ENCODE measurements around the gene PACSIN1.

- TF ChIP-seq CTCF (IDR thresholded peaks at IDR 0.05 in 2 of 3, conservative IDR thresholded peaks at IDR 0.05 in 1 of 3; ENCODE audit: borderline replicate concordance in 1 of 3, insufficient read depth in 1 of 3, low read depth in 2 of 3, low read length in 2 of 3) = no peak
- no peak for TF ChIP-seq POLR2AphosphoS5 (IDR thresholded peaks at IDR 0.05; ENCODE audit: low read depth, low read length)
- TF ChIP-seq EZH2 (IDR thresholded peaks at IDR 0.05) = no peak
- no peak for TF ChIP-seq POLR2A (IDR thresholded peaks at IDR 0.05; ENCODE audit: borderline replicate concordance, extremely low read depth, insufficient read depth, insufficient read length)
- no peak for TF ChIP-seq RAD21 (IDR thresholded peaks at IDR 0.05; ENCODE audit: low read depth)
- no peak for TF ChIP-seq ZNF274 (IDR thresholded peaks at IDR 0.05; ENCODE audit: low read depth, low read length)
- TF ChIP-seq ZBTB33 (IDR thresholded peaks at IDR 0.05; ENCODE audit: extremely low read depth, insufficient replicate concordance, low read length) = no peak
- no peak for TF ChIP-seq EZH2phosphoT487 (IDR thresholded peaks at IDR 0.05; ENCODE audit: borderline replicate concordance)
- TF ChIP-seq ATF3 (IDR thresholded peaks at IDR 0.05) = no peak
These were observed 72.2 kb downstream of the PACSIN1 start for GRCh38 chr6:34537922-34538550.
